ENCODE data around the gene AHDC1. TPM values are rescaled to one million over a fixed set of nuclear protein-coding genes. Genes with fewer than 3 reads are reported as not detected.

The AHDC1 gene
- total and polyA plus RNA-seq, 9 of the 15 experiments (the other 6 are each of a cell fraction or from before 2014, with no cell fraction given), result 0.21 to 36.4 (median 4.7) TPM

GRCh38 chr1:27603681-27604578, at the start of gene AHDC1 (continued):
- TF ChIP-seq SIX5 (IDR thresholded peaks at IDR 0.05; ENCODE audit: borderline replicate concordance in 1 of 2, insufficient read depth in 1 of 2, low read depth in 1 of 2, low read length in 2 of 2), result peak; percentile 60 to 77; a peak in 3 of 4 replicates
- no peak for TF ChIP-seq DLX4 (CRISPR knock-in tag; IDR thresholded peaks at IDR 0.05)
- no peak for TF ChIP-seq HMG20B (CRISPR knock-in tag; IDR thresholded peaks at IDR 0.05)
- no peak for TF ChIP-seq CREB3 (tag; conservative IDR thresholded peaks at IDR 0.05; ENCODE audit: low read depth)
- no peak for TF ChIP-seq ADNP (tag; IDR thresholded peaks at IDR 0.05)
- no peak for TF ChIP-seq PHF21A (IDR thresholded peaks at IDR 0.05; ENCODE audit: borderline replicate concordance, low read depth)
- peak; percentile 76 for TF ChIP-seq ZBTB40 (IDR thresholded peaks at IDR 0.05)
- TF ChIP-seq ZBTB40 (CRISPR knock-in tag; IDR thresholded peaks at IDR 0.05), result no peak
- no peak; the same call in 1 of the 2 replicates for TF ChIP-seq L3MBTL2 (IDR thresholded peaks at IDR 0.05)
- TF ChIP-seq RFX1 (IDR thresholded peaks at IDR 0.05), result no peak
- TF ChIP-seq ZNF316 (IDR thresholded peaks at IDR 0.05), result no peak
- no peak for TF ChIP-seq PREB (CRISPR knock-in tag; IDR thresholded peaks at IDR 0.05)
- no peak for TF ChIP-seq NUFIP1 (IDR thresholded peaks at IDR 0.05; ENCODE audit: partially characterized antibody)
- no peak for TF ChIP-seq POLR2H (tag; IDR thresholded peaks at IDR 0.05; ENCODE audit: low read depth)
- no peak for TF ChIP-seq PTBP1 (IDR thresholded peaks at IDR 0.05; ENCODE audit: low read depth, low read length)
- peak; percentile 66; the same call in 1 of the 2 replicates for TF ChIP-seq CTBP1 (IDR thresholded peaks at IDR 0.05; ENCODE audit: borderline replicate concordance)

All from K562 (cell line).